ENCODE results near the gene RDH11.

DNA sequence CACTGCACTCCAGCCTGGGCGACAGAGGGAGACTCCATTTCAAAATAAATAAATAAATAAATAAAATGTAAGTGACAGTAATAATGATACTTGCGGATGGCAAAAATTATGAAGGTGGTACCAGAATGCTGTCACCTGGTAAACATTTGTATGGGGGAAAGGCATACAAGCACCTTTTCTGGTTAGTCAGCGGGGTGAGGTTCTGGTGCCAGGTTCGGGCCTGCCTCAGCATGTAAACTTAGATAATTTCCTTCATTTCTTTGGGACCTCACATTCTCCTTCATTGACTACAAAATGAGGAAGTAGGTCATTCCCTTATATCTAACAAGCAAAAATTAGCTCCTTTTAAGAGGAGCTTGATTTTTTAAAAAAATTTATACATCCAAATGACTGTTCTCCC is 31.9 kb downstream of the RDH11 start:
- no peak for TF ChIP-seq EZH2 (IDR thresholded peaks at IDR 0.05; ENCODE audit: borderline replicate concordance, low read depth, low read length, severe bottlenecking)
- TF ChIP-seq, protein P1, sequence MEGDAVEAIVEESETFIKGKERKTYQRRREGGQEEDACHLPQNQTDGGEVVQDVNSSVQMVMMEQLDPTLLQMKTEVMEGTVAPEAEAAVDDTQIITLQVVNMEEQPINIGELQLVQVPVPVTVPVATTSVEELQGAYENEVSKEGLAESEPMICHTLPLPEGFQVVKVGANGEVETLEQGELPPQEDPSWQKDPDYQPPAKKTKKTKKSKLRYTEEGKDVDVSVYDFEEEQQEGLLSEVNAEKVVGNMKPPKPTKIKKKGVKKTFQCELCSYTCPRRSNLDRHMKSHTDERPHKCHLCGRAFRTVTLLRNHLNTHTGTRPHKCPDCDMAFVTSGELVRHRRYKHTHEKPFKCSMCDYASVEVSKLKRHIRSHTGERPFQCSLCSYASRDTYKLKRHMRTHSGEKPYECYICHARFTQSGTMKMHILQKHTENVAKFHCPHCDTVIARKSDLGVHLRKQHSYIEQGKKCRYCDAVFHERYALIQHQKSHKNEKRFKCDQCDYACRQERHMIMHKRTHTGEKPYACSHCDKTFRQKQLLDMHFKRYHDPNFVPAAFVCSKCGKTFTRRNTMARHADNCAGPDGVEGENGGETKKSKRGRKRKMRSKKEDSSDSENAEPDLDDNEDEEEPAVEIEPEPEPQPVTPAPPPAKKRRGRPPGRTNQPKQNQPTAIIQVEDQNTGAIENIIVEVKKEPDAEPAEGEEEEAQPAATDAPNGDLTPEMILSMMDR (IDR thresholded peaks at IDR 0.05; ENCODE audit: borderline replicate concordance, extremely low read depth, low read length, poor library complexity, severe bottlenecking) = no peak
